KMS-11 (cell line): Measurements from ENCODE around the gene GAREM1.

Source experiments
- H2AFZ ChIP-seq: fragments of 200-600 bp; sonication (generic); 2 replicates; pipeline ENCODE4 v1.6.1; 2016; ENCODE audit warnings: antibody characterized with exemption, mixed run types, low read depth
- H3K27ac ChIP-seq: fragments of 200-600 bp; sonication (generic); 2 replicates; pipeline ENCODE4 v1.6.1; 2016; ENCODE audit warnings: mild to moderate bottlenecking, mixed run types
- H3K27me3 ChIP-seq: fragments of 200-600 bp; sonication (generic); 2 replicates; pipeline ENCODE4 v1.6.1; 2017; ENCODE audit warnings: mild to moderate bottlenecking, low read depth, mixed run types, moderate library complexity; ENCODE audit not compliant: insufficient read depth
- H3K36me3 ChIP-seq: fragments of 200-600 bp; sonication (generic); 2 replicates; pipeline ENCODE4 v1.6.1; 2017; ENCODE audit warnings: mild to moderate bottlenecking, mixed run types; ENCODE audit not compliant: insufficient read depth
- H3K4me1 ChIP-seq: fragments of 200-600 bp; sonication (generic); 2 replicates; pipeline ENCODE4 v1.6.1; 2016; ENCODE audit warnings: mild to moderate bottlenecking, low read depth, mixed run types; ENCODE audit not compliant: poor library complexity, severe bottlenecking
- H3K4me2 ChIP-seq: fragments of 200-600 bp; sonication (generic); 2 replicates; pipeline ENCODE4 v1.7.0; 2016; ENCODE audit warnings: mild to moderate bottlenecking, mixed run types
- H3K4me3 ChIP-seq: fragments of 200-600 bp; sonication (generic); IDR thresholded peaks from 2 replicates; pipeline ENCODE4 v1.6.1; 2017; ENCODE audit warnings: low read depth, low read length, mixed read lengths; ENCODE audit not compliant: insufficient read depth
- H3K79me2 ChIP-seq: fragments of 200-600 bp; sonication (generic); 2 replicates; pipeline ENCODE4 v1.6.1; 2016; ENCODE audit warnings: low read depth, mixed run types; ENCODE audit not compliant: insufficient read depth
- H3K9ac ChIP-seq: fragments of 200-600 bp; sonication (generic); 2 replicates; pipeline ENCODE4 v1.6.1; 2016; ENCODE audit warnings: mild to moderate bottlenecking, mixed run types
- H4K20me1 ChIP-seq: fragments of 200-600 bp; sonication (generic); 2 replicates; pipeline ENCODE4 v1.6.1; 2016; ENCODE audit warnings: mild to moderate bottlenecking, mixed run types; ENCODE audit not compliant: insufficient read depth
- TF ChIP-seq, protein P1 (sequence below): fragments of 200-600 bp; sonication (generic); conservative IDR thresholded peaks from 2 replicates; pipeline ENCODE4 v1.6.1; 2017; ENCODE audit warnings: low read depth, mild to moderate bottlenecking, antibody characterized with exemption, low read length, moderate library complexity, mixed read lengths

GAREM1 gene

DNA sequence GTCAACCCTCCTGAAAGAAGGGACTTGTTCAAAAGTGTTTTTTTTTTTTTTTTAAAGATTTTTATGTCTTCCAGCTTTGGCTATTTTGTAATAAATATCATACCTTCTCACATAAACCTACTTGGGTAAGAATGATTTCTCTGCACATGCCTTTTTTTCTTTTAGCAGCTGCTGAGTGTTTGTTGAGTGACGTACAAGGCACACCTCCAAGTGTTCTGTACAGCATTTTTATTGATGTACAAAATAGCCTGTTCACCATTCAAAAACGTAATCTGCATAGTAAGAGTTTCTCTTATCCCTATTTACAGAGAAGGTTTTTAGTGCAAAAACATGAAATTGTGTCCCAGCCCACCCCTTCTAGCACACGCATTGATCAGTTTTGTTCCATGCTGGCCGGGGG, 203.2 kb downstream of the GAREM1 start:
- Histone ChIP-seq H3K4me2 (no peak overlapping the region), H2AFZ (no peak overlapping the region), H3K9ac (no peak overlapping the region), H3K4me3 (no peak overlapping the region), H3K36me3 (no peaks in the 10 kb centered on the region), H3K27me3 (no peaks in the 10 kb centered on the region), H3K4me1 (no peaks in the 10 kb centered on the region), H3K27ac (no peak overlapping the region), H3K79me2 (no peaks in the 10 kb centered on the region), H4K20me1 (no peaks in the 10 kb centered on the region)
- TF ChIP-seq, protein P1, sequence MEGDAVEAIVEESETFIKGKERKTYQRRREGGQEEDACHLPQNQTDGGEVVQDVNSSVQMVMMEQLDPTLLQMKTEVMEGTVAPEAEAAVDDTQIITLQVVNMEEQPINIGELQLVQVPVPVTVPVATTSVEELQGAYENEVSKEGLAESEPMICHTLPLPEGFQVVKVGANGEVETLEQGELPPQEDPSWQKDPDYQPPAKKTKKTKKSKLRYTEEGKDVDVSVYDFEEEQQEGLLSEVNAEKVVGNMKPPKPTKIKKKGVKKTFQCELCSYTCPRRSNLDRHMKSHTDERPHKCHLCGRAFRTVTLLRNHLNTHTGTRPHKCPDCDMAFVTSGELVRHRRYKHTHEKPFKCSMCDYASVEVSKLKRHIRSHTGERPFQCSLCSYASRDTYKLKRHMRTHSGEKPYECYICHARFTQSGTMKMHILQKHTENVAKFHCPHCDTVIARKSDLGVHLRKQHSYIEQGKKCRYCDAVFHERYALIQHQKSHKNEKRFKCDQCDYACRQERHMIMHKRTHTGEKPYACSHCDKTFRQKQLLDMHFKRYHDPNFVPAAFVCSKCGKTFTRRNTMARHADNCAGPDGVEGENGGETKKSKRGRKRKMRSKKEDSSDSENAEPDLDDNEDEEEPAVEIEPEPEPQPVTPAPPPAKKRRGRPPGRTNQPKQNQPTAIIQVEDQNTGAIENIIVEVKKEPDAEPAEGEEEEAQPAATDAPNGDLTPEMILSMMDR = no peak

DNA sequence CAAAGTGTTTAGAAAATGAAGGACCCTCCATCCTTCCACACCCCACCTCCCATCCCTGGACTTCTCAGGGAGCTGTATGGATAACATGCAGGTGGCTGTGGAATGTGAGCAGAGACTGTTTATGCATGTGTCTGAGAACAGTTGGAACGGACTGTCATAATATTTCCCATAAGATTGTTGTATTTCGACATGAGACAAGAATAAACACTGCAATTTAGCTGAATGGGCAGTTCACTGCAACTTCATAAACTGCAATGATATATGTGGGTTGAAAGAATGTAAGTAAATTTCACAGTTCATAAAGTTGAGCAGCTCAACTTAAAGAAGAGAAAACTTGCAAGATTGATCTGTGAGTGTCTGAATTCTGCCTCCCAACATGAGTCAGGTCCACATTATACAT, 206.3 kb downstream of the GAREM1 start:
- Histone ChIP-seq H3K27ac (no peak overlapping the region), H2AFZ (no peak overlapping the region), H3K79me2 (no peaks in the 10 kb centered on the region), H3K27me3 (no peaks in the 10 kb centered on the region), H3K4me1 (no peaks in the 10 kb centered on the region), H3K36me3 (no peaks in the 10 kb centered on the region), H3K4me3 (no peak overlapping the region), H3K4me2 (no peak overlapping the region), H3K9ac (no peak overlapping the region), H4K20me1 (no peaks in the 10 kb centered on the region)
- TF ChIP-seq, protein P1 = no peak

DNA sequence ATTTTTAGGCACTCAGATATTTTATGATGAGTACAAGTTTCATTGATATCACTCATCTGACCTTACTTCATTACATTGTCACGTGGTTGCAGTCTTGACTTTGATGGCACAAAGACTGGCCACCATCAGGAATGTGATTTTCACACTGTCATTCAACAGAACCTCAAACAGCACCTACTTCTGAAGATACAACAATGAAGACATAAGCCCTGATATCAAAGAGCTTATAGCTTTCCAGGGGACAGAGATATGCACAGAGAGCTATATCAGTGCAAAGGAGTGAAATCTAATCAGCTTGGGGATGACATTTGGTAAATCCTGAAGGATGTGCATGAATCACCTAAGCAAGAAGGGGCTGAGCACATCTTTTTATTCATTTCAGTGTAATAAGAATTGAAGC, 208.6 kb downstream of the GAREM1 start:
- Histone ChIP-seq H4K20me1 (no peaks in the 10 kb centered on the region), H3K36me3 (no peaks in the 10 kb centered on the region), H3K4me1 (no peaks in the 10 kb centered on the region), H3K27me3 (no peaks in the 10 kb centered on the region), H3K4me3 (no peak overlapping the region), H3K27ac (no peak overlapping the region), H3K79me2 (no peaks in the 10 kb centered on the region), H2AFZ (no peak overlapping the region), H3K4me2 (no peak overlapping the region), H3K9ac (no peak overlapping the region)
- TF ChIP-seq, protein P1 = no peak

DNA sequence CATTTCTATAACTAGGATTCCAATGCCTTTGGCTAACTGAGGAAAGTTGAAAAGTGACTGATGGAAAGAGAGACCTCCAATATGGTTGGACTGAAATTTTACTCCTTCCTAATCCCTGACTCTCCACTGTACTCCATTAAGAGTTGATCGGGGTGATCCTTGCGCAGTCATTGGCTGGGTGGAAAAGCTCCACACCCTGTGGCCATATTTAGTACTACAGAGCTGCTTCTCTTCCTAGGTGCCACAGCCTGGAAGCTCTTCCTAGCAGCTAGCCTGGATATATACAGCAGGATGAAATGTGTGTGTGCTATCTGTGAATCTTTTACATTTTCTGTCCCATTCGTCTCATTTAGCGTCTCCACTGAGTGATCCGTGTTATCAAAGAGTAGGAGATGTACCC, 209.7 kb downstream of the GAREM1 start:
- Histone ChIP-seq H3K27me3 (no peaks in the 10 kb centered on the region), H3K4me1 (no peaks in the 10 kb centered on the region), H3K36me3 (no peaks in the 10 kb centered on the region), H2AFZ (no peak overlapping the region), H3K9ac (no peak overlapping the region), H4K20me1 (no peaks in the 10 kb centered on the region), H3K4me2 (no peak overlapping the region), H3K27ac (no peak overlapping the region), H3K4me3 (no peak overlapping the region), H3K79me2 (no peaks in the 10 kb centered on the region)
- TF ChIP-seq, protein P1 = no peak

DNA sequence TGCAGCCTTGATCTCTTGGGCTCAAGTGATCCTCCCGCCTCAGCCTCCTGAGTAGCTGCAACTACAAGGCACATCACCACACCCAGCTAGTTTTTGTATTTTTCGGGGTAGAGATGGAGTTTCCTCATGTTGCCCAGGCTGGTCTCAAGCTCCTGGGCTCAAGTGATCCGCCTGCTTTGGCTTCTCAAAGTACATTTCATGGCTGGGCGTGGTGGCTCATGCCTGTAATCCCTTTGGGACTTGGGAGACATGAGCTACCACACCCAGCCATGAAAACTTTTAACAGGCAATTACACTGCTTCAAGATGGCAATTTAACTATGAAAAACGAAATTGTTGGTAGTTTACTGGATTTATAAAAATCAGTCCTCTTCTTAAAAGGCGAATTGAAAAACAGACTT, 211.1 kb downstream of the GAREM1 start:
- Histone ChIP-seq H3K4me1 (no peaks in the 10 kb centered on the region), H3K36me3 (no peaks in the 10 kb centered on the region), H3K4me2 (no peak overlapping the region), H3K79me2 (no peaks in the 10 kb centered on the region), H4K20me1 (no peaks in the 10 kb centered on the region), H3K4me3 (no peak overlapping the region), H2AFZ (no peak overlapping the region), H3K27me3 (no peaks in the 10 kb centered on the region), H3K27ac (no peak overlapping the region), H3K9ac (no peak overlapping the region)
- TF ChIP-seq, protein P1 = no peak
